ENCODE measurements around the gene CKAP4.

The CKAP4 gene

GRCh38 chr12:106239241-106239950 lies 8.4 kb downstream of the CKAP4 start:
- no peak for DNase-seq (ENCODE audit: low read depth in 2 of 2)

- DNase-seq (ENCODE audit: low read depth in 2 of 2), result no peak
These were observed 9.7 kb downstream of the CKAP4 start for GRCh38 chr12:106238146-106238545.

- DNase-seq (ENCODE audit: low read depth in 2 of 2), result no peak
These were observed 12.1 kb downstream of the CKAP4 start for GRCh38 chr12:106235770-106236169.

- no peak for DNase-seq (ENCODE audit: low read depth in 2 of 2)
These were observed 13.4 kb downstream of the CKAP4 start for GRCh38 chr12:106234449-106234848.

- no peak for DNase-seq (ENCODE audit: low read depth in 2 of 2)
These were observed 14.8 kb downstream of the CKAP4 start for GRCh38 chr12:106233011-106233410.

- no peak for DNase-seq (ENCODE audit: low read depth in 2 of 2)
These were observed 18.7 kb downstream of the CKAP4 start for GRCh38 chr12:106229036-106229591.

- no peak for DNase-seq (ENCODE audit: low read depth in 2 of 2)
These were observed 19.5 kb downstream of the CKAP4 start for GRCh38 chr12:106228320-106228710.

- no peak for DNase-seq (ENCODE audit: low read depth in 2 of 2)
These were observed 20.0 kb downstream of the CKAP4 start for GRCh38 chr12:106227641-106228319.

GRCh38 chr12:106226884-106227640 lies 20.8 kb downstream of the CKAP4 start:
- DNase-seq (ENCODE audit: low read depth in 2 of 2), result no peak

- no peak for DNase-seq (ENCODE audit: low read depth in 2 of 2)
These were observed 23.5 kb downstream of the CKAP4 start for GRCh38 chr12:106224355-106224706.

GRCh38 chr12:106223485-106224354 lies 24.1 kb downstream of the CKAP4 start:
- DNase-seq (ENCODE audit: low read depth in 2 of 2), result peak in 1 of 2 donors; percentile 49

- DNase-seq (ENCODE audit: low read depth in 2 of 2), result no peak
These were observed 27.3 kb downstream of the CKAP4 start for GRCh38 chr12:106220536-106220935.

- no peak for DNase-seq (ENCODE audit: low read depth in 2 of 2)
These were observed 28.8 kb downstream of the CKAP4 start for GRCh38 chr12:106219043-106219442.

- no peak for DNase-seq (ENCODE audit: low read depth in 2 of 2)
These were observed 30.1 kb downstream of the CKAP4 start for GRCh38 chr12:106217706-106218105.

GRCh38 chr12:106214571-106214970 lies 33.2 kb downstream of the CKAP4 start:
- DNase-seq (ENCODE audit: low read depth in 2 of 2), result no peak

- no peak for DNase-seq (ENCODE audit: low read depth in 2 of 2)
These were observed 34.2 kb downstream of the CKAP4 start for GRCh38 chr12:106213662-106214061.

- DNase-seq (ENCODE audit: low read depth in 2 of 2), result no peak
These were observed 35.8 kb downstream of the CKAP4 start for GRCh38 chr12:106211973-106212372.

GRCh38 chr12:106205208-106206069 lies 42.4 kb downstream of the CKAP4 start:
- DNase-seq (ENCODE audit: low read depth in 2 of 2), result no peak

GRCh38 chr12:106204312-106204711 lies 43.5 kb downstream of the CKAP4 start:
- no peak for DNase-seq (ENCODE audit: low read depth in 2 of 2)

GRCh38 chr12:106197906-106198623 lies 49.8 kb downstream of the CKAP4 start:
- no peak for DNase-seq (ENCODE audit: low read depth in 2 of 2)
